Mesendoderm (in vitro differentiated cells): ENCODE data around the gene RPS29.

Experiments used
- DNase-seq: peaks from one replicate; pipeline ENCODE4 v3.0.0; 2013
- H2AK5ac ChIP-seq: 2 replicates; pipeline ENCODE4 v1.6.1; 2013; ENCODE audit warnings: low read length, inconsistent platforms
- H2BK120ac ChIP-seq: 2 replicates; pipeline ENCODE4 v1.6.1; 2013; ENCODE audit warnings: low read depth, mild to moderate bottlenecking, low read length, moderate library complexity, mixed read lengths
- H2BK15ac ChIP-seq: replicated peaks from 2 replicates; pipeline ENCODE4 v1.6.1; 2013; ENCODE audit warnings: low read depth, mild to moderate bottlenecking, moderate library complexity
- H2BK5ac ChIP-seq: 2 replicates; pipeline ENCODE4 v1.6.1; 2013; ENCODE audit warnings: low read length, inconsistent platforms
- H3K18ac ChIP-seq: 2 replicates; pipeline ENCODE4 v1.6.1; 2013; ENCODE audit warnings: mild to moderate bottlenecking, low read length, mixed read lengths
- H3K23ac ChIP-seq: one replicate; pipeline ENCODE4 v1.6.1; 2013; ENCODE audit warnings: low read length
- H3K27ac ChIP-seq: 2 replicates; pipeline ENCODE4 v1.5.1; 2013; ENCODE audit warnings: low read depth, mild to moderate bottlenecking, inconsistent platforms, low read length, moderate library complexity
- H3K27me3 ChIP-seq: 2 replicates; pipeline ENCODE4 v1.6.1; 2013; ENCODE audit warnings: low read length, control low read depth, mild to moderate bottlenecking, inconsistent platforms; ENCODE audit not compliant: insufficient read depth, poor library complexity
- H3K36me3 ChIP-seq: 2 replicates; pipeline ENCODE4 v1.6.1; 2013; ENCODE audit warnings: low read length, inconsistent platforms; ENCODE audit not compliant: control insufficient read depth, insufficient read depth
- H3K4ac ChIP-seq: one replicate; pipeline ENCODE4 v1.6.1; 2013; ENCODE audit warnings: low read depth, mild to moderate bottlenecking, low read length, moderate library complexity
- H3K4me1 ChIP-seq: 2 replicates; pipeline ENCODE4 v1.6.1; 2013; ENCODE audit warnings: low read depth, low read length, inconsistent platforms; ENCODE audit not compliant: control insufficient read depth
- H3K4me2 ChIP-seq: 2 replicates; pipeline ENCODE4 v1.6.1; 2013; ENCODE audit warnings: low read length
- H3K4me3 ChIP-seq: 2 replicates; pipeline ENCODE4 v1.5.1; 2013; ENCODE audit warnings: mild to moderate bottlenecking, low read length
- H3K56ac ChIP-seq: one replicate; pipeline ENCODE4 v1.6.1; 2013; ENCODE audit warnings: low read length
- H3K79me1 ChIP-seq: 2 replicates; pipeline ENCODE4 v1.6.1; 2013; ENCODE audit warnings: low read length, inconsistent platforms
- H3K79me2 ChIP-seq: 2 replicates; pipeline ENCODE4 v1.6.1; 2013; ENCODE audit warnings: mild to moderate bottlenecking, low read length; ENCODE audit not compliant: control insufficient read depth, insufficient read depth
- H3K9ac ChIP-seq: 2 replicates; pipeline ENCODE4 v1.6.1; 2013; ENCODE audit warnings: low read length, inconsistent platforms
- H4K5ac ChIP-seq: one replicate; pipeline ENCODE4 v1.6.1; 2013; ENCODE audit warnings: low read length
- H4K8ac ChIP-seq: one replicate; pipeline ENCODE4 v1.6.1; 2013; ENCODE audit warnings: low read depth, mild to moderate bottlenecking, control low read depth, low read length, moderate library complexity
- WGBS: extraction: QIAGEN DNeasy Blood & Tissue Kit; methylation state at CpG from one replicate; pipeline ENCODE4 v1.1.7; 2013; ENCODE audit warnings: low lambda C conversion rate, missing lambda C conversion rate; ENCODE audit not compliant: insufficient coverage; ENCODE audit errors: extremely low coverage; 5-methylcytosine and 5-hydroxymethylcytosine counted together

RPS29 gene

GRCh38 chr14:49623387-49623786, 37.2 kb upstream of the RPS29 start:
- Histone ChIP-seq H2BK15ac (no peak overlapping the region), H3K27me3 (no peaks in the 10 kb centered on the region), H3K27ac (no peak overlapping the region), H3K4me3 (no peak overlapping the region), H3K4ac (no peak overlapping the region), H3K4me2 (no peak overlapping the region), H4K5ac (no peak overlapping the region), H2AK5ac (no peak overlapping the region), H3K23ac (no peak overlapping the region), H3K36me3 (no peaks in the 10 kb centered on the region), H4K8ac (no peak overlapping the region), H2BK5ac (no peak overlapping the region), H3K9ac (no peak overlapping the region), H3K79me1 (peaks cover 7% of the 10 kb centered on the region), H3K18ac (no peak overlapping the region), H3K79me2 (peaks cover 28% of the 10 kb centered on the region), H3K4me1 (peaks cover 3% of the 10 kb centered on the region), H2BK120ac (no peak overlapping the region), H3K56ac (no peak overlapping the region)
- DNase-seq: no peak
- no CpG with 5 or more reads among the region's 3 CpGs for WGBS

GRCh38 chr14:49622022-49622607, 35.9 kb upstream of the RPS29 start:
- Histone ChIP-seq H4K5ac (no peak overlapping the region), H2BK120ac (no peak overlapping the region), H4K8ac (no peak overlapping the region), H3K18ac (no peak overlapping the region), H2BK15ac (no peak overlapping the region), H3K79me1 (peaks cover 9% of the 10 kb centered on the region), H3K36me3 (peaks cover 2% of the 10 kb centered on the region), H3K4me2 (peak overlapping the region; percentile 45), H3K27me3 (no peaks in the 10 kb centered on the region), H3K4ac (no peak overlapping the region), H3K79me2 (peaks cover 31% of the 10 kb centered on the region), H3K9ac (peak overlapping the region; percentile 91), H3K56ac (peak overlapping the region; percentile 95), H3K23ac (no peak overlapping the region), H2AK5ac (no peak overlapping the region), H3K4me1 (peaks cover 3% of the 10 kb centered on the region), H3K27ac (no peak overlapping the region), H3K4me3 (peak overlapping the region; percentile 90), H2BK5ac (no peak overlapping the region)
- no CpG with 5 or more reads among the region's 3 CpGs for whole genome bisulfite sequencing
- DNase-seq: no peak

GRCh38 chr14:49621114-49621881, 35.1 kb upstream of the RPS29 start:
- Histone ChIP-seq H2BK120ac (no peak overlapping the region), H3K23ac (peak overlapping the region; percentile 100), H3K4me3 (peak overlapping the region; percentile 90), H2AK5ac (no peak overlapping the region), H3K18ac (peak overlapping the region; percentile 12), H3K79me2 (peaks cover 31% of the 10 kb centered on the region), H3K4me2 (peak overlapping the region; percentile 50), H3K27me3 (no peaks in the 10 kb centered on the region), H4K5ac (no peak overlapping the region), H3K56ac (peak overlapping the region; percentile 95), H3K9ac (peak overlapping the region; percentile 91), H3K27ac (peak overlapping the region; percentile 70), H3K4ac (peak overlapping the region; percentile 44), H4K8ac (no peak overlapping the region), H3K4me1 (peaks cover 3% of the 10 kb centered on the region), H3K79me1 (peaks cover 9% of the 10 kb centered on the region), H2BK15ac (no peak overlapping the region), H2BK5ac (no peak overlapping the region), H3K36me3 (peaks cover 2% of the 10 kb centered on the region)
- DNase-seq: peak; percentile 87
- no CpG with 5 or more reads among the region's 65 CpGs for WGBS

- H3K9ac ChIP-seq: peak within 1 kb of the TSS; percentile 91
- H3K56ac ChIP-seq: peak within 1 kb of the TSS; percentile 95
- peaks cover 31% of the 10 kb centered on the region for H3K79me2 ChIP-seq
- H3K4me2 ChIP-seq: peak within 1 kb of the TSS; percentile 50
- H2AK5ac ChIP-seq: no peak within 1 kb of the TSS
- WGBS: no CpG with 5 or more reads among the region's 85 CpGs
- H3K4me3 ChIP-seq: peak within 1 kb of the TSS; percentile 90
- H3K18ac ChIP-seq: peak within 1 kb of the TSS; percentile 47
- H2BK120ac ChIP-seq: peak within 1 kb of the TSS; percentile 0
- H2BK5ac ChIP-seq: peak within 1 kb of the TSS; percentile 52
- H3K23ac ChIP-seq: peak within 1 kb of the TSS; percentile 100
- no peaks in the 10 kb centered on the region for H3K27me3 ChIP-seq
- peaks cover 3% of the 10 kb centered on the region for H3K4me1 ChIP-seq
- H3K36me3 ChIP-seq: peaks cover 3% of the 10 kb centered on the region
- no peak within 1 kb of the TSS for H4K8ac ChIP-seq
- peak; percentile 99 for DNase-seq
- no peak within 1 kb of the TSS for H4K5ac ChIP-seq
- no peak within 1 kb of the TSS for H2BK15ac ChIP-seq
- peaks cover 9% of the 10 kb centered on the region for H3K79me1 ChIP-seq
- H3K27ac ChIP-seq: peak within 1 kb of the TSS; percentile 82
- peak within 1 kb of the TSS; percentile 82 for H3K4ac ChIP-seq
These were observed 34.3 kb upstream of the RPS29 start, which contains the start of the genes MGAT2 and RPL36AL for GRCh38 chr14:49620182-49621113. Gene MGAT2, plus strand, starts transcription at chr14:49620799. Its CDS starts 470 bp downstream, at chr14:49621269. Gene RPL36AL, minus strand, starts transcription at chr14:49620626. Its CDS starts 1,522 bp downstream, at chr14:49619104.

GRCh38 chr14:49619730-49620129, 33.5 kb upstream of the RPS29 start:
- peak overlapping the region; percentile 83 for H3K9ac ChIP-seq
- WGBS: no CpG with 5 or more reads among the region's 11 CpGs
- peak overlapping the region; percentile 48 for H3K4me2 ChIP-seq
- H2BK120ac ChIP-seq: no peak overlapping the region
- no peak for DNase-seq
- H2AK5ac ChIP-seq: no peak overlapping the region
- H3K27me3 ChIP-seq: no peaks in the 10 kb centered on the region
- H3K79me1 ChIP-seq: peaks cover 9% of the 10 kb centered on the region
- peak overlapping the region; percentile 64 for H3K4me3 ChIP-seq
- H2BK5ac ChIP-seq: no peak overlapping the region
- peaks cover 3% of the 10 kb centered on the region for H3K4me1 ChIP-seq
- H3K56ac ChIP-seq: peak overlapping the region; percentile 94
- peaks cover 31% of the 10 kb centered on the region for H3K79me2 ChIP-seq
- peak overlapping the region; percentile 82 for H3K27ac ChIP-seq
- H4K8ac ChIP-seq: no peak overlapping the region
- H3K18ac ChIP-seq: peak overlapping the region; percentile 47
- no peak overlapping the region for H3K23ac ChIP-seq
- peaks cover 3% of the 10 kb centered on the region for H3K36me3 ChIP-seq
- peak overlapping the region; percentile 82 for H3K4ac ChIP-seq
- H4K5ac ChIP-seq: no peak overlapping the region
- H2BK15ac ChIP-seq: no peak overlapping the region
